Activated T-helper 1 cell treated with anti-CD3 and anti-CD28 coated beads, Interleukin-2, amount 50 U/mL, for 16 hours (primary cell): ENCODE measurements around the gene MAP2K5.
A peak's percentile ranks its signal among the peaks of the same experiment; 100 is the strongest.

Experiments used
- DNase-seq, 2 donors: peaks; one replicate each; pipeline ENCODE4 v3.0.0-alpha.2; 2020; ENCODE audit warnings: low read depth in 1 of 2, low spot score in 1 of 2

The MAP2K5 gene

DNA sequence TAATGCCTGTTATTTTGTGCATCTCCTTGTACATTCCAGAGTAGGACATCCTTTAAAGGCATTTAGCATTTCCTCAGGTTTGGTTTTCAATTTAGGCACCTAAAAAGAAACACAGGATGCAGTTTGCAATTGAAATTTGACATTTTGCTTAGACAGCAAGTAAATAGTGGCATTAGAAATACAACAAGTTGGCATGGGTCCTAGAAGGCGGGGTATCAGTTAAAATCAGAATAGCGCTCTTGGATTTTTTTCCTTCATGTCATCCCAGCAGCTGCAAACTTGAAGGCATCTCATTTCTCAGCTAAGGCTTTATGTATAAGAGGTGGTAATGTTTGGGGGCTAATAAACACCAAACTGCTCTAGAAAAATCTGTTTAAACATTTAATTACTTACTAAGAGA, 235.3 kb downstream of the MAP2K5 start:
- DNase-seq: no peak

GRCh38 chr15:67778968-67779548, 236.6 kb downstream of the MAP2K5 start:
- no peak for DNase-seq

DNA sequence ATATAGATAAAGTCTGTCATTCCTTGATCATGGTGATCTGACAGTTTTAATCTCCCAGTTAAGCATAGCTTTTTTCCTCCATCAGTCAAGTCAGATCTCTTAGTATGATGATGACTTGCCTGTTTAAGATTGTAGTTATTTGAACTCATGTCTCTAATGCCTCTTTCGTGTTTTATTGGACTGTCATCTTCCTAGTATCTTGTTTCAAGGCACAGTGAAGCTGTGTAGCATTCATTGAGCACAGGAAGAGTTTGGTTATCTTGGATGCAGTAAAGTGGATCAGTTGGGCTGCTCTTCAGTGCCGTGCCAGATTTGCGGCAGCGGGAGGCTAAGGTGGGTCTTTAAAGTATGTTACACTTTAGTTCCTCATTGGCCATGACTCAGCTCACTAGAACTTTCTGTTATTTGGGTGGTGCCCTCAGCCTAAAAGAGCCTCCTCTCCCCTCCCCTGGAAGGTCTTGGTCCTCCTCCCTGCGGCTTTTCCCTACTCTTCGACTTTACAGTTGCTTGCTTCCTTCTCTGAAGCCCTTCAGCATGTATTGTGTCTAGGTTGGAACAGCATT, 237.1 kb downstream of the MAP2K5 start:
- no peak for DNase-seq

DNA sequence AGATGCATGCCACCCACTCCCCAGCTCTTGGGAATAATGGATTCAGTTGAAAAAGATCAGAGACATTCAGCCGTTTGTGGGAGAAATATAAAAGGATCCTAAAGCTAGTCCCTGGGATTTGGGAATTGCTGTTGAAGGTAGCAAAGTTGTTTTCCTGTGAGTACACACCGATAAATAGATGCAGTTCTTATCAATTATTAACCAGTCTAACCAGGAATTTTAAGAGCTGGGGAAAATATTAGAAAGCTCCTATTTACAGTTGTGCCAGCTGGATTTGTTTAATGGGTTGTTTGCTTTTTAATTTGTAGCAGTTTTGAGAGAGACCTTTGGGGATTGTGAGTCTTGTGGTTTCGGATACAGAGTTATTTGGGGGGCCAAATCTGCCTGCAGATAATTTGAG, 238.6 kb downstream of the MAP2K5 start:
- DNase-seq: no peak

DNA sequence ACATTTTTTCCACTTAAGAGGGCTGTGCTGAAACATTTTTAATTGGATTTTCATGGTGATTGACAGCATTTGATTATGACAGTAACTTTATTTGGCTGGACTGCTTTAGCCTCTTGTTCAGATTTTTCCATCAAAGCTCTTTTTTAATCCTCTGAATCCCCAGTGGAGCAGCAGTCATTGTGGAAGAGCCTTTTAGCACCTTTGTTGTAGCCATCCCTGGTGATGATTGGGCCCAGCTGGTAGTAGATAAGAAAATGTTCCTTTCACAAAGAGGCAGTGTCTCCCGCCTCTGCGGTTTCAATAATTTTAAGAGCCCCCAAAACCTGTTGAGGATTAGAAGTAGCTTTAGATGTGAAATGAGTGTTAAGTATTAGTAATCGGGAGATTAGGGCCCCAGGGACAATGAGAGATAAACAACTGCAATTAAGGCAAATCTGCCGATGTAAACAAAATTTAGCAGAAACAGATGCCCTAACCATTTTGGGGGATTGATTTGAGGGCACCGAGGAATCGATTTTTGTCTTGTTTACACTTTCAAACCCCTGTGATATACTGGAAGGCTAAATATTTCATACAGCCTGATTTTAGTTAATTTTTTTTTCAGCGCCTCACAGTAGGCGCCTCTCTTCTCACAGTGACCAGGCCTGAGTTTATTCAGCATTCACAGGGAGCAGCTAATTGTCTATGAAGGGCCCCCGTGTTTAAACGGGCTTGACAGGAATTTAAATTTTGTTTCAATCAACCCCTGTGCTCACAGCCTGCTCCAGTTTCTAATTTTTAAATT, 239.6 kb downstream of the MAP2K5 start:
- DNase-seq: no peak

DNA sequence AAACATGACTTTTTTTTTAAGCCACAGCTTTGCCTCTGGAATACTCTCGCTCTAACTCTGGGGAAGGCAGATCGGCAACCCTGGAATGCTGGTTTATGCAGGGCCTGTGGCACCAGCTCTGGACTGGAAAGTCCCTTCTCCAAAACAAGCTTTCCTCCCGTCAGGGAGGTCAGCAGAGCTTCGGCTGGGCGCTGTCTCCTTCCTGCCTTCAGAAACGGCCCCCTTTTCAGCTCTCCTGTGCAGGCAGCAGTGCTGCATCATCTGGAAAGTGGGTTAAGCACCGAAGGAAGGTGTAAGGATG, 240.1 kb downstream of the MAP2K5 start:
- no peak for DNase-seq

- peak in 1 of 2 donors; percentile 13 for DNase-seq
Observed at GRCh38 chr15:67783303-67783702, 240.8 kb downstream of the MAP2K5 start.

- DNase-seq: no peak
Observed at GRCh38 chr15:67784090-67784781, 241.7 kb downstream of the MAP2K5 start.

DNA sequence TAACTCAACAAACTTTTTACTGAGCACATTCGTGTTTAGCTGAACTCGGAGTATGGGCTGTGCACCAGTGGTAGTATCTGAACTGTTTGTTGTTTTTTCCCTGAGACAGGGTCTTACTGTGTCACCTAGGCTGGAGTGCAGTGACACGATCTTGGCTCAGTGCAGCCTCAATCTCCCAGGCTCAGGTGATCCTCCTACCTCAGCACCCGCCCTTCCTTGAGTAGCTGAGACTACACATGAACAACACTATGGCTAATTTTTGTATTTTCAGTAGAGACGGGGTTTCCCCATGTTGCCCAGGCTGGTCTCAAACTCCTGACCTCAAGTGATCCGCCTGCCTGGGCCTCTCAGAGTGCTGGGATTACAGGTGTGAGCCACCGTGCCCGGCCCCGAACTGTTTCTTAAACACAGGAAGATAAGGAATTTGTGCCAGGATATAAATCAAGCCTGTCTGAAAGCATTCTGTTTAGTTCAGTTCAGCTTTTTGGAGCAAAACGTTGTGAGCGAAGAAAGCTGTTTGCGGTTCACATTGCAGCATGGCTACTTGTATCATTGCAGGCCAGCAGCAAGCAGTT, 242.4 kb downstream of the MAP2K5 start:
- DNase-seq: no peak

DNA sequence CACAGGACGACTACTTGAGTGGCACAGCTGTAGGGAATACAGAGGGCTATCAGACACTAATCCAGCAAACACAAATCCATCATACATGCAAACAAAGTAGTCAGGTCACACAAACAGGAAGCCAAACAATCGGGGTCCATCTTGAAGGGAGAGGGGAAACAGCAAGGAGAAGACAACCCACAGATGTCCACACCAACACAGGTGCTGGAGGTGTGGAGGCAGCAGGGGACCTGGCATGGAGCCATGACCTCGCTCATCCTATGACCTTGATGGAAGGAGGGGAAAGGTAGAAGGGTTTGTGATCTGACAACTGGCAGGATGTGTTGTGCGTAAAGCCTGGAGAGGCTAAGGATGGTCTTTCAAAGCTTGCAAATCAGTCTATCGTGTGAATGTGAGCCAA, 242.9 kb downstream of the MAP2K5 start:
- DNase-seq: no peak

GRCh38 chr15:67786646-67787045, 244.1 kb downstream of the MAP2K5 start:
- DNase-seq: no peak

DNA sequence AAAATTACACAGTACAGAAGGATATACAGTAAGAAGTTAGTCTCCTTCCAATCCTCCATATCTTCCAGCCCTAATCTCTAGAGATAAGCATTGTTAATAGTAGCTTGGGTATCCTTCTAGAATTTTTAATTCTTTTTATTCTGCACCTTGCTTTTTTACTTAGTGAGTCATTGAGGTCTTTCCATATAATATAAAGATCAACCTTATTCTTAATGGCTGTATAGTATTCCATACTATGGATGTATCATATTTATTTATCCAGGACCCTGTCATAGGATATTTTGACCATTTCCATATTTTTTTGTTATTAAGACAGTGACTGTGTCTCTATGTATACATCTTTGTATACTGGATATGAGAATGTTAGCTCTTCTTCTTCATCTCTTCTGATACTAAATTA, 246.5 kb downstream of the MAP2K5 start:
- DNase-seq: no peak

DNA sequence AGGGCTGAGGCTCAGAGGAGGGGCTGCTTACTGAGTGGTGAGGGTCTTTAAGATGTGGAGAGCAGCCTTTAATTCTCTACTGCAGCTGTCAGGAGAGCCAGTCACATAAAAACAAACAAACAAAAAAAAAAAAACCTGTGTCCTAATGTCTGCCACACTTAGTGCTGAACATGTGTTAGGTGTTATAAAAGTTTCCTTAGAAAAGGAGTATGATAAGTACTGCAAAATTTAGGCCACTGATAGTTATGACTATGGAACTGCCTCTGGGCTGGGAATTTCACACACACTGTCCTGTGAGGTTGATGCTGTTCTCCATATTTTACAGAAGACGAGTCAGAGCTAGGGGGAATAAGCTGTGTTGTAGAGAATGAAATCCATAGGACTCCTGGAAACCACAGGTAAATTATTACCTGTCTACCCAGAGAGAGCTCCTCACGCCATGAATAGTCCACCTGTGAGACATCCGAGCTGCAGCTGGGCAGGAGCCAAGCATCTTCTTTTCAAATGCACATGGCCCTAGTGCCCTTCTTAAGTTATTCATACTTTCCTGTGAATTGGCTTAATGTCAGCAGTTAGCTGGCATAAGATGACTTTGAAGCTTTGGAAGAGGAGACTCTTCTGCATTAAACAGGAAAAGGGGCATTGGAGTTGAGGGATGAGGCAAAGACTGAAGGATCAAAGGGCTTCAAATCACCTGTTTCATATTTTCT, 248.3 kb downstream of the MAP2K5 start:
- no peak for DNase-seq

DNA sequence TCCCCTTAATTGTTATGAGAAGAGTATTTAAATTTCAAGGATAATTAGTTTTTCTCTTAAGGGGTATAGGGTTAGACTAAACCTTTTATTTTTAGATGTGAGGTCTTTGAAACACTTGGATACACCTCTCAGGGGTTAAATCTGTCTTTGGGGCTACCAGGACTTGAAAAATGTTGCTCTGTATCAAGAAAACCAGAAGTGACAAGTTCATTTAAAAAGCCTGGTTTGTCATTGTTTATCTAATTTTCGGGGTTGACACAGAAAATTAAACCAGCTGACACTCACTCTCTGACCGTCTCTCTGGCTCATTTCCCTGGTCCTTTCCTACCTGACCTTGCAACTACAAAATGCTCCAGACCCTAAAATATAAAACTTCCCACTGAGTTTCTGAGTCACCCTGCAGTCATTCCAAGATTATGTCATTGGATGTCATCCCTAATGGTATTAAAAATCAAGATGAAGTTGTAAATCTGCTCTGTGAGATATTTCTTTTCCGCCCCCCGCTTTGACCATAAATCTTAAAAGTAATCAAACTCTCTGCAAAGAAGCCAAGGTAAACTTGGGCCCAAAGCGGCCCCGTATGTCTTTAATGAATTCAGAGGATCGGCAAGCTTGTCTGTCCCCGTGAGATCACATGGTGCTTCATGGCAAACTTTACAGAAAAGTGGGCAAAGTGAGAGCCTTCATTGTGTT, 249.9 kb downstream of the MAP2K5 start:
- no peak for DNase-seq

- DNase-seq: no peak
Observed at GRCh38 chr15:67794832-67795574, 252.5 kb downstream of the MAP2K5 start.

GRCh38 chr15:67796196-67797127, 254.0 kb downstream of the MAP2K5 start:
- DNase-seq: no peak

DNA sequence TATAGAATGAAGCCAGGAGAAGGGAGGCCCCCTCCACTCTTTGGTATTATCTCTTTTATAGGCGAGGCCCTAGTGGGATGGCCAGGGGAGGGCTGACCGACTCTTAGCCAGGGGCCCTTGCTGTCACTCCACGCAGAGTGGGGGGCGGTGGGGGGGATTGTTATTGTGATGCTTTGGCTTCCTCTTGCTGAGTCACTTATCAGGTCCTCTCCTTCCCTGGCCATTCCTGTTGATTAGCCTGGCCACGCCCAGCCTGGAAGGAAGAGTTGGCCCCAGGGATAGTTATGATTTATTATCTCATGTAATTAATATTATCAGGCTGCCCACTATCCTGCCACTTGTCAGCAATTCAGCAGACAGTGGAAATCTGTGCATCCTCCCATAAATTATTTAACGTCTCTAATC, 257.3 kb downstream of the MAP2K5 start:
- no peak for DNase-seq

GRCh38 chr15:67801142-67801541, 258.6 kb downstream of the MAP2K5 start:
- DNase-seq: no peak
